Gastroesophageal sphincter (tissue), 4 donors: Measurements from ENCODE around the gene CLSTN2. TPM values are rescaled to one million over a fixed set of nuclear protein-coding genes. Genes with fewer than 3 reads are reported as not detected.

ENCODE experiments used
- ATAC-seq: fragments of 150-250 bp; one replicate; pipeline ENCODE4 v1.9.1; 2016; ENCODE audit warnings: mild to moderate bottlenecking, moderate library complexity
- H3K27ac ChIP-seq, 4 donors: fragments of 200-600 bp; sonication (generic) in 3 of 4; 1 replicate in 3 of 4; 2 replicates in 1 of 4; pipeline ENCODE4 v1.5.1; 2016 to 2019
- H3K27me3 ChIP-seq: fragments of 200-600 bp; sonication (generic); one replicate; pipeline ENCODE4 v1.5.1; 2019
- H3K36me3 ChIP-seq, 2 donors: fragments of 200-600 bp; sonication (generic); one replicate each; pipeline ENCODE4 v1.5.1; 2019; ENCODE audit warnings: control low read depth in 1 of 2
- H3K4me1 ChIP-seq, 3 donors: fragments of 200-600 bp; sonication (generic); 1 replicate in 2 of 3; 2 replicates in 1 of 3; pipeline ENCODE4 v1.5.1; 2016 to 2019; ENCODE audit warnings: control low read depth in 2 of 3
- H3K4me3 ChIP-seq, 2 donors: fragments of 200-600 bp; sonication (generic); one replicate each; pipeline ENCODE4 v1.5.1; 2019; ENCODE audit warnings: mild to moderate bottlenecking in 1 of 2, moderate library complexity in 1 of 2
- H3K9me3 ChIP-seq, 3 donors: fragments of 200-600 bp; sonication (generic); one replicate each; pipeline ENCODE4 v1.5.1; 2017 to 2019; ENCODE audit warnings: control low read depth in 2 of 3
- EP300 ChIP-seq: sonication (generic); formaldehyde crosslinking; IDR thresholded peaks from one replicate; pipeline ENCODE4 v1.6.1; 2017; ENCODE audit warnings: antibody characterized with exemption, mild to moderate bottlenecking
- POLR2A ChIP-seq, 2 donors: fragments of 450-650 bp; IDR thresholded peaks; one replicate each; pipeline ENCODE4 v1.6.1; 2017; ENCODE audit warnings: antibody characterized with exemption in 2 of 2, mild to moderate bottlenecking in 2 of 2, moderate library complexity in 1 of 2
- POLR2AphosphoS5 ChIP-seq: sonication (generic); formaldehyde crosslinking; IDR thresholded peaks from one replicate; pipeline ENCODE4 v1.6.1; 2017; ENCODE audit warnings: antibody characterized with exemption
- WGBS, 2 donors: methylation state at CpG; one replicate each; pipeline ENCODE4 v1.1.5; 2018; ENCODE audit warnings: low coverage in 1 of 2; 5-methylcytosine and 5-hydroxymethylcytosine counted together
- total RNA-seq, 4 donors: library from RNA; depleted of rRNA; stranded (reverse); fragments of >200 nt; gene quantifications; one replicate each; pipeline ENCODE4 v1.1.0, GENCODE V29; 2016
- TF ChIP-seq, protein P1 (sequence below), 4 experiments: fragments of 200-600 bp in 2 of 4; fragments of 450-650 bp in 2 of 4; sonication (generic) in 1 of 4; IDR thresholded peaks; one replicate each; pipeline ENCODE4 v1.5.1; 2017 to 2019; ENCODE audit warnings: antibody characterized with exemption in 4 of 4, mild to moderate bottlenecking in 2 of 4, moderate library complexity in 2 of 4

Gene CLSTN2
- total RNA-seq, 4 donors from 2014 or later: 6.6 to 9.7 (median 7.7) TPM

DNA sequence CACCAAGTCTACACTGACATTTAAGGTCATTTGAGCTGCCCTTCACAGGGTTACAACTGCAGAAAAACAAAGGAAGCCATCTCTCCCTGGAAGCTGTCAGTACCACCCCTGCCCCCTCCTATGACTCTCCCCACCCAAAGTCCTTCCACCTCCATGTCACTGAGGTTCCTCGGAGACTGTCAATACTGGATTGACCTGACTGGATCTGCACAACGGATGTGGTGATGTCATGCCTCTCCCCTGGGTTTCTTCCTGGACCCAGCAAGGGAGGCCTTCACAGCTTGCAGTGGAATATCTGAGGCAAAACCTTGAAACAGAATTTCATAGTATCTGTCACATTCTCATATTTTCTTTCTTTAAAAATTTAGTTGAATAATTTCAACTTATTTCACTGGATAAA lies 153.5 kb downstream of the CLSTN2 start:
- H3K36me3 ChIP-seq: no peaks in the 10 kb centered on the region
- peaks cover 0 to 11% (median 0%) of the 10 kb centered on the region in 3 donors for H3K4me1 ChIP-seq
- peaks cover 0 to 8% (median 0%) of the 10 kb centered on the region in 3 donors for H3K9me3 ChIP-seq
- no peaks in the 10 kb centered on the region for H3K27me3 ChIP-seq
- H3K4me3 ChIP-seq: no peak overlapping the region
- WGBS, 2 donors: 51 to 100% methylated on average over 2 of the region's 2 CpGs
- TF ChIP-seq POLR2AphosphoS5: no peak
- TF ChIP-seq POLR2A (IDR thresholded peaks at IDR 0.05): no peak
- TF ChIP-seq EP300: no peak
- TF ChIP-seq, protein P1, sequence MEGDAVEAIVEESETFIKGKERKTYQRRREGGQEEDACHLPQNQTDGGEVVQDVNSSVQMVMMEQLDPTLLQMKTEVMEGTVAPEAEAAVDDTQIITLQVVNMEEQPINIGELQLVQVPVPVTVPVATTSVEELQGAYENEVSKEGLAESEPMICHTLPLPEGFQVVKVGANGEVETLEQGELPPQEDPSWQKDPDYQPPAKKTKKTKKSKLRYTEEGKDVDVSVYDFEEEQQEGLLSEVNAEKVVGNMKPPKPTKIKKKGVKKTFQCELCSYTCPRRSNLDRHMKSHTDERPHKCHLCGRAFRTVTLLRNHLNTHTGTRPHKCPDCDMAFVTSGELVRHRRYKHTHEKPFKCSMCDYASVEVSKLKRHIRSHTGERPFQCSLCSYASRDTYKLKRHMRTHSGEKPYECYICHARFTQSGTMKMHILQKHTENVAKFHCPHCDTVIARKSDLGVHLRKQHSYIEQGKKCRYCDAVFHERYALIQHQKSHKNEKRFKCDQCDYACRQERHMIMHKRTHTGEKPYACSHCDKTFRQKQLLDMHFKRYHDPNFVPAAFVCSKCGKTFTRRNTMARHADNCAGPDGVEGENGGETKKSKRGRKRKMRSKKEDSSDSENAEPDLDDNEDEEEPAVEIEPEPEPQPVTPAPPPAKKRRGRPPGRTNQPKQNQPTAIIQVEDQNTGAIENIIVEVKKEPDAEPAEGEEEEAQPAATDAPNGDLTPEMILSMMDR (IDR thresholded peaks at IDR 0.05): no peak
- ATAC-seq: no peak
- H3K27ac ChIP-seq: no peak overlapping the region

DNA sequence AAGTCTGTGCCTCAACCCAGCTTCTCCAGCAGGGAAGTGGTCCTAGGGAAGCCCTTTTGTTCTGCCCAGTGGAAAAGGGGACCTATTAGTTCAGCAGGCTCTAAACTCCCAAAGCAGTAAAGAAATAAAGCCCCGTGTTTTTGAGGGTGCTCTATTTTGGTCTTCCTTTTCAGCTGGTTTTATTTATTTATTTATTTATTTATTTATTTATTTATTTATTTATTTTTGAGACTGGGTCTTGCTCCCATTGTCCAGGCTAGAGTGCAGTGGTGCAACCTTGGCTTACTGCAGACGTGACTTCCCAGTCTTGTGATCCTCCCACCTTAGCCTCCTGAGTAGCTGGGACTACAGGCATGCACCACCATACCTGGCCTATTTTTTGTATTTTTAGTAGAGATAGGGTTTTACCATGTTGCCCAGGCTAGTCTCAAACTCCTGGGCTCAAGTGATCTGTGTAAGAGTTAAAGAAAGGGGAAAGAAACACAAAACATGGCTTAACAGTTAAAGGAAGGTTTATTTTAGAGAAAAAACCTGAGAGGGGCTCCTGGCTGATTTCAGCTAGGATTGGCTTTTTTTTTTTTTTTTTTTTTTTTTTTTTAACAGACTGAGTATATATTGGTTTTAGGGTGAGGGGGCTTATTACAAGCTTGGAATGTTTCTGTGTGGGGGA lies 154.6 kb downstream of the CLSTN2 start:
- no peak overlapping the region for H3K4me3 ChIP-seq
- 93 to 100% methylated on average over 1 of the region's 2 CpGs for WGBS, 2 donors
- H3K4me1 ChIP-seq: peaks cover 0 to 21% (median 5%) of the 10 kb centered on the region in 3 donors
- TF ChIP-seq POLR2A (IDR thresholded peaks at IDR 0.05) (no peak), EP300 (no peak), POLR2AphosphoS5 (no peak)
- TF ChIP-seq, protein P1 (IDR thresholded peaks at IDR 0.05): no peak
- no peak overlapping the region for H3K27ac ChIP-seq
- H3K36me3 ChIP-seq: no peaks in the 10 kb centered on the region
- H3K27me3 ChIP-seq: no peaks in the 10 kb centered on the region
- H3K9me3 ChIP-seq: peaks cover 0 to 8% (median 0%) of the 10 kb centered on the region in 3 donors
- ATAC-seq: no peak

- ATAC-seq: peak; percentile 9
- WGBS, 2 donors: 33 to 63% methylated on average over 1 to 2 of the region's 3 CpGs
- TF ChIP-seq POLR2AphosphoS5 (no peak), EP300 (no peak), POLR2A (IDR thresholded peaks at IDR 0.05) (no peak)
- TF ChIP-seq, protein P1 (IDR thresholded peaks at IDR 0.05): no peak
- H3K4me3 ChIP-seq: no peak overlapping the region
- H3K27me3 ChIP-seq: no peaks in the 10 kb centered on the region
- H3K36me3 ChIP-seq: no peaks in the 10 kb centered on the region
- H3K9me3 ChIP-seq: peaks cover 0 to 8% (median 0%) of the 10 kb centered on the region in 3 donors
- H3K27ac ChIP-seq: no peak overlapping the region
- H3K4me1 ChIP-seq: peaks cover 0 to 21% (median 5%) of the 10 kb centered on the region in 3 donors
Observed at GRCh38 chr3:140091143-140091542, 156.2 kb downstream of the CLSTN2 start.

GRCh38 chr3:140092848-140093536 lies 158.0 kb downstream of the CLSTN2 start:
- WGBS, 2 donors: 93 to 94% methylated on average over 3 to 5 of the region's 8 CpGs
- Histone ChIP-seq H3K4me3 (no peak overlapping the region), H3K27ac (no peak overlapping the region), H3K4me1 (peaks cover 0 to 21% (median 5%) of the 10 kb centered on the region in 3 donors), H3K9me3 (peaks cover 0 to 8% (median 0%) of the 10 kb centered on the region in 3 donors), H3K27me3 (no peaks in the 10 kb centered on the region), H3K36me3 (no peaks in the 10 kb centered on the region)
- ATAC-seq: no peak
- TF ChIP-seq EP300: no peak
- no peak for TF ChIP-seq POLR2A (IDR thresholded peaks at IDR 0.05)
- no peak for TF ChIP-seq POLR2AphosphoS5
- TF ChIP-seq, protein P1 (IDR thresholded peaks at IDR 0.05): no peak
